ENCODE measurements around the gene HMHB1. TPM values are rescaled to one million over a fixed set of nuclear protein-coding genes. Genes with fewer than 3 reads are reported as not detected.
A peak's percentile ranks its signal among the peaks of the same experiment; 100 is the strongest.

HMHB1 gene
- 1.2 TPM in 1 of 2 replicates, not detected in the other for total RNA-seq

- H3K4me1 Mint-ChIP-seq: peaks cover 18% of the 10 kb centered on the region
- DNase-seq (no peak), ATAC-seq (ENCODE audit: low read depth) (no peak)
- H3K27me3 Mint-ChIP-seq: no peaks in the 10 kb centered on the region
- ChIA-PET CTCF (interaction anchor here (1.1 to 1.5 kb wide), 2 partner anchors 10 to 14 kb away, joined by 3 read pairs; no protein-coding TSS in a partner anchor), POLR2A (no interaction called here)
- H3K4me3 Mint-ChIP-seq: peak within 1 kb of the TSS; percentile 76
- H3K9me3 Mint-ChIP-seq: peaks cover 2% of the 10 kb centered on the region
- TF ChIP-seq CTCF (IDR thresholded peaks at IDR 0.05): no peak
- intact Hi-C loops (cut with micrococcal nuclease): no loop called here
- no peak within 1 kb of the TSS for H3K27ac Mint-ChIP-seq
- no peaks in the 10 kb centered on the region for H3K36me3 Mint-ChIP-seq (ENCODE audit: low read depth)
Measured at GRCh38 chr5:143812085-143812705, at the start of gene HMHB1. HMHB1 (plus strand) TSS chr5:143812161.

- DNase-seq: no peak
- Mint-ChIP-seq H3K36me3 (ENCODE audit: low read depth) (no peaks in the 10 kb centered on the region), H3K4me1 (no peaks in the 10 kb centered on the region), H3K9me3 (no peaks in the 10 kb centered on the region), H3K27ac (no peak overlapping the region), H3K4me3 (no peak overlapping the region), H3K27me3 (no peaks in the 10 kb centered on the region)
- POLR2A ChIA-PET: no interaction called here
- intact Hi-C loops (cut with micrococcal nuclease): no loop called here
- no peak for ATAC-seq (ENCODE audit: low read depth)
- CTCF ChIA-PET: no interaction called here
- no peak for TF ChIP-seq CTCF (IDR thresholded peaks at IDR 0.05)
Measured at GRCh38 chr5:143762636-143763220, 49.2 kb upstream of the HMHB1 start.

- ChIA-PET POLR2A (no interaction called here), CTCF (no interaction called here)
- no peak for DNase-seq
- intact Hi-C loops (cut with micrococcal nuclease): no loop called here
- TF ChIP-seq CTCF (IDR thresholded peaks at IDR 0.05): no peak
- Mint-ChIP-seq H3K4me3 (no peak overlapping the region), H3K36me3 (ENCODE audit: low read depth) (no peaks in the 10 kb centered on the region), H3K27me3 (peaks cover 3% of the 10 kb centered on the region), H3K4me1 (no peaks in the 10 kb centered on the region), H3K27ac (no peak overlapping the region), H3K9me3 (no peaks in the 10 kb centered on the region)
- ATAC-seq (ENCODE audit: low read depth): no peak
Measured at GRCh38 chr5:143767162-143767561, 44.8 kb upstream of the HMHB1 start.

- DNase-seq (no peak), ATAC-seq (ENCODE audit: low read depth) (no peak)
- intact Hi-C loops (cut with micrococcal nuclease): no loop called here
- ChIA-PET CTCF (no interaction called here), POLR2A (no interaction called here)
- H3K4me3 Mint-ChIP-seq: no peak overlapping the region
- no peaks in the 10 kb centered on the region for H3K9me3 Mint-ChIP-seq
- no peaks in the 10 kb centered on the region for H3K4me1 Mint-ChIP-seq
- no peak for TF ChIP-seq CTCF (IDR thresholded peaks at IDR 0.05)
- H3K27me3 Mint-ChIP-seq: peaks cover 3% of the 10 kb centered on the region
- H3K36me3 Mint-ChIP-seq (ENCODE audit: low read depth): no peaks in the 10 kb centered on the region
- no peak overlapping the region for H3K27ac Mint-ChIP-seq
Measured at GRCh38 chr5:143769026-143769786, 42.8 kb upstream of the HMHB1 start.

GRCh38 chr5:143770450-143770849 is 41.5 kb upstream of the HMHB1 start:
- no peak for ATAC-seq (ENCODE audit: low read depth)
- intact Hi-C loops (cut with micrococcal nuclease): no loop called here
- H3K27me3 Mint-ChIP-seq: peaks cover 3% of the 10 kb centered on the region

More at GRCh38 chr5:143770450-143770849, 41.5 kb upstream of the HMHB1 start:
- no peak for TF ChIP-seq CTCF (IDR thresholded peaks at IDR 0.05)
- CTCF ChIA-PET: no interaction called here
- Mint-ChIP-seq H3K36me3 (ENCODE audit: low read depth) (no peaks in the 10 kb centered on the region), H3K4me1 (no peaks in the 10 kb centered on the region), H3K4me3 (no peak overlapping the region), H3K27ac (no peak overlapping the region), H3K9me3 (no peaks in the 10 kb centered on the region)
- no peak for DNase-seq
- POLR2A ChIA-PET: no interaction called here
